HG02610 (cell line): Measurements from ENCODE around the gene SNRPA.

ENCODE experiments used
- ATAC-seq: cut with Tn5 transposase; IDR thresholded peaks from one replicate; pipeline ENCODE4 v1.9.1; 2021; ENCODE audit warnings: mild to moderate bottlenecking, moderate library complexity; ENCODE audit not compliant: unreplicated experiment

Gene SNRPA

DNA sequence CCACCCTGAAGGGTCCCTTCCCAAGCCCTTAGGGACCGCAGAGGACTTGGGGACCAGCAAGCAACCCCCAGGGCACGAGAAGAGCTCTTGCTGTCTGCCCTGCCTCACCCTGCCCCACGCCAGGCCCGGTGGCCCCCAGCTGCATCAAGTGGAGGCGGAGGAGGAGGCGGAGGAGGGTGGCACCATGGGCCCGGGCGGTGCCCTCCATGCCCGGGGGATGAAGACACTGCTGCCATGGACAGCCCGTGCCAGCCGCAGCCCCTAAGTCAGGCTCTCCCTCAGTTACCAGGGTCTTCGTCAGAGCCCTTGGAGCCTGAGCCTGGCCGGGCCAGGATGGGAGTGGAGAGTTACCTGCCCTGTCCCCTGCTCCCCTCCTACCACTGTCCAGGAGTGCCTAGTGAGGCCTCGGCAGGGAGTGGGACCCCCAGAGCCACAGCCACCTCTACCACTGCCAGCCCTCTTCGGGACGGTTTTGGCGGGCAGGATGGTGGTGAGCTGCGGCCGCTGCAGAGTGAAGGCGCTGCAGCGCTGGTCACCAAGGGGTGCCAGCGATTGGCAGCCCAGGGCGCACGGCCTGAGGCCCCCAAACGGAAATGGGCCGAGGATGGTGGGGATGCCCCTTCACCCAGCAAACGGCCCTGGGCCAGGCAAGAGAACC is 49.5 kb downstream of the SNRPA start:
- no peak for ATAC-seq

DNA sequence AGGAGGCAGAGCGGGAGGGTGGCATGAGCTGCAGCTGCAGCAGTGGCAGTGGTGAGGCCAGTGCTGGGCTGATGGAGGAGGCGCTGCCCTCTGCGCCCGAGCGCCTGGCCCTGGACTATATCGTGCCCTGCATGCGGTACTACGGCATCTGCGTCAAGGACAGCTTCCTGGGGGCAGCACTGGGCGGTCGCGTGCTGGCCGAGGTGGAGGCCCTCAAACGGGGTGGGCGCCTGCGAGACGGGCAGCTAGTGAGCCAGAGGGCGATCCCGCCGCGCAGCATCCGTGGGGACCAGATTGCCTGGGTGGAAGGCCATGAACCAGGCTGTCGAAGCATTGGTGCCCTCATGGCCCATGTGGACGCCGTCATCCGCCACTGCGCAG is 50.0 kb downstream of the SNRPA start:
- no peak for ATAC-seq

DNA sequence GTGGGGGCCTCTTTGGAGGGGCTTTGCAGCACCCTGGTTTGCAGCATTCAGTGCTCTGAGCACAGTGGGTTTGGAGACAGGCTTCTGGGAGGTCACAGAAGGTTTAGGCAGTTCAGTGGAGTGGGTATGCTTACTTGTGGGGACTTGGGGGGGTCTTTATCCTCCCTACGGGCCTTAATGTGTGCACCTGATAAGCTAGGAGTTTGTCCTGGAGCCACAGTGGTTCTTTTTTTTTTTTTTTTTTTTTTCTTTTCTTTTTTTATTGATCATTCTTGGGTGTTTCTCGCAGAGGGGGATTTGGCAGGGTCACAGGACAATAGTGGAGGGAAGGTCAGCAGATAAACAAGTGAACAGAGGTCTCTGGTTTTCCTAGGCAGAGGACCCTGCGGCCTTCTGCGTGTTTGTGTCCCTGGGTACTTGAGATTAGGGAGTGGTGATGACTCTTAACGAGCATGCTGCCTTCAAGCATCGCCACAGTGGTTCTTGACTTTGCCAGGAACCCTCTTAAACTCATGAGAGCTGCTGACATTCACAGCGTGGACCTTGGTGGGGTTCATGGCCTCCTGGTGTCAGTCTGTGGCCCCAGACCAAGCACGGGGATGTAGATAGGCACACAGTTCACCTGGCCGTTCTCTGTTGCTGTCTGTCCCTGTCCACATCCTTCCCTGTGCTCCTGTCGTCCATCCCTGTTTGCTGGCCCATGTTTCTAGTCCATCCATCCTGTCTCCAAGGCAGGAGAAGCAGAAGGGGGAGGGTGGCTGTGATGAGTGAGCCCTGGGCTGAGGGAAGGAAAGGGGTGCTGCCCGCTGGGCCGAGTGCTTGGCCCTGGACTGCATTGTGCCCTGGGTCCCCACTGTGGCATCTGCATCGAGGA is 50.7 kb downstream of the SNRPA start:
- ATAC-seq: no peak

DNA sequence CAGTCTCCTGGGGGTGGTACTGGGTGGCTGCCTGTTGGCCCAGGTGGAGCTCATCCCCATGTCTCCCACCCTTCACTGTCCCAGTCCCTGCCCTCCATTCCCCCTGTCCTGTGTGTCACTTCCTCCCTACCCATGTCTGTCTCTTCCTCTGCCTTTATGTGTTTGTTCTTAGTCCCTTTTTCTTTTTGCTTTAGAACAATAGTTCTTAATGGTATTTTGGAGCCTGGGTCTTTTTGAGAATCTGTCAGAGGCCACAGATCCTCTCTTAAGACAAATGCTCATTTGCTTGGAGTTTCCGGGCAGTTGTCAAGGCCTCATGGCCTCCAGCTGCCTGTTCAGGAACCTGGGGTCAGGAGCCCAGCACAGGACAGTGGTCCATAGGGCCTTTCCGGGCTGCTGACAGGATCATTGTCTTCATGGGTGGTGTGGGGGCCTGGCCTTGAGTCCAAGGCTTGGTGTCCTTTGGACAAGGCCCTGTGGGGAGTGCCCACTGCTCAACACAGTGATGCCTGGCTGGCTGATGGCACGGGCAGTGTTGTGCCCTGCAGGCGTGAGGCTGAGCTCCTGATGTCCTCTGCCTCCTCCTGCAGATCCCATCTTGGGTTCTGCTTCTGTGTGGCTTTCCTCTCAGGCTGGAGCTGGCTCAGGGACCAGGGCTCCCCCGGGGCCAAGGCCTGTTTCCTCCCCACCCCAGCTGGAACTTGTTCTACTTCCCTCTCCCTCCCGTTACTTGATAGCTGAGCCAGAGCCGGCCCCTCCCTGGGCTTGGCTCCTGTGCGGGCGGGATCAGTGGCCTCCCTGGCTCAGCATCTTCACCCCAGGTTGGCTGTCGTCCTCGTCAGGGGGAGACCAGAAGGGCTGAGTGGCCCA is 51.5 kb downstream of the SNRPA start:
- no peak for ATAC-seq

DNA sequence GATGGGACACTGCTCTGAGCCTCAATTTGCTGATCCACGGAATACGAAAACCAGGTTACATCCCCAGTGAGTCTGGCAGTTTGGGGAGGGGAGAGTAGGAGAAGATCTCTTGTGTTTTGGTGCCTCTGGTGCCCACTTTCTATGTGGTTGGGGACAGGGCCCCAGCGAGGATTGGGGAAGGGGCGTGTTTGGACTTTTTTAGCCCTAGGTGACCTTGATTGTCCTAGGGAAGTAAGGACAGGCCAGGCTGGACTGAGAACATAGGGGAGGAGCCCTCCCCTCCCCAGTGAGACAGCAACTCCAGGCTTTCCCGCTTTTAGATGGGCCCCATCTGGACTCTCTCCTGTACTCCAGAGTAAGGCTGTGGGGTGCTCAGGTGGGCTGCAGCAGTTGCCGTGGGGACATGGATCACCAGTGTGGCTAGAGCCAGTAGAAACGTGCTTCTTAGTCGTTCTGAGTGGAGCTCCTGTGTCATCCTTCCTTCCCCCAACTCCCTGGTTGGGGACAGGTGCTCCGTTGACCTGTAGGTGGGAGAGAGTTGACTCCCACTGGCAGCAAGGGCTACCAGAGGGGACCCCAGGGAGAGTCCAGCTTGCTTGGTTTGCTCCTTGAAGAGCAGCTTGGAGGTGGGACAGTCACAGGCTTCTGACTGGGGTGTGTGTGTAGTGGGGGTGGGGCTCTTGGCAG is 52.3 kb downstream of the SNRPA start:
- ATAC-seq: no peak

DNA sequence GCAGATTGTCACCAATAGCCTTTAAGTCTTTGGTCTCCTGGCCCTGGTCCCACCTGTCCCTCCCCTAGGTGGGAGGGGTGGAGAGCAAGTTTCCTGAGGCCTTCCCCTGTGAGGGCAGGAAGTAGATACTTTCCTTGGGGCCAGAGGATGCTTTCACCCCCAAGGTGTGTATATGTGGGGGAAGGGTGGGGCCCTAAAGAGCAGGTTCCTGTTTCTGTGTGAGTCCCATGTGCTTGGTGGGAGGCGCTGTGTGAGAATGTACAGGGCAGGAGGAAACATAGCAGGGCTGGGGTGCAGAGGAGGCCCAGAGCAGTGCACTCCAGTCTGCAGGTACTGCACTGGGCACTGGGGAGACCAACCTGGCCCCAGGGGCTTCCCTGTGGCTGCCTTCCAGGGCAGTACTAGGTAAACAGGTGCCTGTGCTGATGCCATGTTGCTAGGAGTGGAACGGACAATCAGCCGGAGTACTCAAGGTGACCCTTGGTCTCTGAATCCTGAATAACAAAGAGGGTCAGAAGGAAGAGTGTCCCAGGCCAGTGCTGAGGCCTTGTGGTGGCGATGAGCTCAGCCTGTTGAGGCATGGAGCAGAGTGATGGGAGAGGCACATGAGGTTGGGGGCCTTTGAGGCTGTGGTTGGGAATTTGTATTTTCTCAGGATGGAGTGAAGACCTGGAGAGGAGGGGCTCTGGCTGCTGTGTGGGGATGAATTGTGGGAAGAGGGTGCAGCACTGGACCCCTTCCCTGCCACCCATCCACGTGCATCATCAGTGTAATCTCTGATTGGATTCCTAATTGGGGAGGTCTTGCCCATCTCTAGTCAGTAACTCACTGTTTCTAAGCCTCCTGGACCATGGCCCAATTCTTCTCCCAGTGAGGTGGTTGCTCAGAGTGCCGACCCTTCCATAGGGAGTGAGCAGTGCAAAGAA is 53.1 kb downstream of the SNRPA start:
- ATAC-seq: no peak

DNA sequence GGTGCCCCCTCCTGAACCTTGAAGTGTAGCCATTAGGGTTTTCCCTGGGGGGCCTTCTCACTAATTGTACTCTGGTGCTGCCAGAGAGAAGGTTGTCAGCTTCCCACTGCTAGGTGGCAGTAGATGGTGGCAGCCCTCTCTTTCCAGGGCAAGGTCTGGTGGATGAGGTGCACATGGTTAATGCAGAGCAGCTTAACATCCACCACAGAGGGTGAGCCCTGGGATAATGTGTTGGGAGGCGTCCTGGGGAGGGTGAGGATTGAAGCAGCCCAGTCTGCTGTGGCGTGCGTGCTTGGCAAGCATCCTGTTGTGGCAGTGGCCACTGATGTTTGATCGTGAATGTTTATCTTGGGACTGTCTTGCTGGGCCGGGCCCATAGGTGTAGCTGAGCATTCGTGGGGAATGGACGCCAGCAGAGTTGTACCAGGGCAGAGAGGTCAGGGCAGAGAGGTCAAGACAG is 53.8 kb downstream of the SNRPA start:
- no peak for ATAC-seq

DNA sequence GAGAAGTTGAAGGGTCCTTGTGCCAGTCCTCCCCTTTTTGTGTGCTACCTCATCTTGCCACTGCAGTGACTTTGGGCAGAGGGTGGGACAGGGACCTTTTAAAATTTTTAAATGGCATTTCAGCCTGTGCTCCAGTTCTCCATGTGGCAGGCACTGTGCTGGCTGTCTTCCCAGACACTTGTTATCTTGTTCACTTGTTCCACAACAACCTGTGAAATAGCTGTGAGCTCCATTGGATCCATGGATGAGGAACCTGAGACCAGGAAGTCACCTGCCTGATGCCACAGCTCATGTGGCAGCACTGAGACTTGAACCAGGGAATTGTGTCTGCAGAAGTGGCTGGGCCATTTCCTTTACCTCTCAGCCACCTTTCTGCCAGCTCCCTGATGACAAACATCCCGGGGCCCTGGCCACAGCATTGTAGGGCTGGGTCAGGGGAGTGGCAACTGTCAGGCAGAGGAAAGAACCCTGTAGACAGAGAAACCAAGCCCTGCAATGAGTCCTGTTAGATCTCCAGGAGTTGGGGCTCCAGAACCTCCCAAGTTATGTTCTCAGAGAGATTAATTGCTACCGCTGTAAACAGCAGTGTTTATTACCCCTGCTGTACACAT is 54.4 kb downstream of the SNRPA start:
- ATAC-seq: no peak

DNA sequence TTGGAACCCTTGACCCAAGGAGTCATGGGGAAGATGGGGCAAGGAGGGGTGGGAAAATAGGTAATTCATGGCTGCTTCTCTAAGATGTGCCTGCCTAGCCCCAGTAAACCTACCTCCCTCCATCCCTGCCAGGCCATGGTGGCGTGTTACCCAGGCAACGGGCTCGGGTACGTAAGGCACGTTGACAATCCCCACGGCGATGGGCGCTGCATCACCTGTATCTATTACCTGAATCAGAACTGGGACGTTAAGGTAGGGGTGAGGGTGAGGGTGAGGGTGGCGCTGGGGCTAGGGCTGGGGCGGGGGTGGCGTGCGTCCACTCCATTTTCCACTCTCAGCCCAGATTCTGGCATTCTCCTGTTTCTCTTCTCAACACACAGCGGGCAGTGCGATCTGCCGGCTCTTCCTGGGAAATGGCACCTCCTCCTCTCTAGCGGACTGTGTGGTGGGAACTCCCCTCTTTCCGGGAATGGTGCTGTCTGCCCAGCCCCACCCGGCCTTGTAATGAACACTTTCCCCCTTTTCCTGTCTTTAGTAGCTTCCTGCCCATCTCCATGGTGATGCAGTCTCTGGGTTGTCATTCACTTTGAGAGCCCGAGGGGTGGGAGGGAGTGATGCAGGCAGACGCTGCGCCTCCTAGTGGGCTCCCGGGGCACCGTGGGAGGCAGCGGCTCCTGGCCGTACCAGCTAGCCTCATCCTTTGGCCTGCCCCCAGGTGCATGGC is 55.6 kb downstream of the SNRPA start:
- ATAC-seq: no peak

DNA sequence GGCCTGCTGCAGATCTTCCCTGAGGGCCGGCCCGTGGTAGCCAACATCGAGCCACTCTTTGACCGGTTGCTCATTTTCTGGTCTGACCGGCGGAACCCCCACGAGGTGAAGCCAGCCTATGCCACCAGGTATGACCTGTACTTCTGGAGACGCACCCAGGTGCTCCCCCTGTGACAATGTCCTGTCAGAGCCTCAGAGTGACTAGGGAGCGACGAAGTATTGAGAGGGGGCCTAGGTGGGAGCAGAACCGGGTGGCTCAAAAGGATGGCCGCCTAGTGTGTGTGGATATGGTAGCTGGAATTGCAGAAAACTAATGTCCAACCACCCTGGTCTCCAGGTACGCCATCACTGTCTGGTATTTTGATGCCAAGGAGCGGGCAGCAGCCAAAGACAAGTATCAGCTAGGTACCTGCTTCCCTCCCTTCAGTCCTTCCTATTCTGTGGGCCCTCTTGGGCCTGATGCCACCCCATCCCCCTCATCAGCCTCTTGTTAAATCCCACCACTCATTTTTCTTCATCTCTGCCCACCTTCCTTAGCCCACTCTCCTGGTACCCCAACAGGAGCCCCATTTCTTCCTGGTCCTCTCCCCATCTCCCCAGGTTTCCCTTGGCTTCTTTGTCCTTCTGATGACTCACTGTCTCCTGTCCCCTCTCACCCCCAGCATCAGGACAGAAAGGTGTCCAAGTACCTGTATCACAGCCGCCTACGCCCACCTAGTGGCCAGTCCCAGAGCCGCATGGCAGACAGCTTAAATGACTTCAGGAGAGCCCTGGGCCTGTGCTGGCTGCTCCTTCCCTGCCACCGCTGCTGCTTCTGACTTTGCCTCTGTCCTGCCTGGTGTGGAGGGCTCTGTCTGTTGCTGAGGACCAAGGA is 56.4 kb downstream of the SNRPA start:
- ATAC-seq: no peak

DNA sequence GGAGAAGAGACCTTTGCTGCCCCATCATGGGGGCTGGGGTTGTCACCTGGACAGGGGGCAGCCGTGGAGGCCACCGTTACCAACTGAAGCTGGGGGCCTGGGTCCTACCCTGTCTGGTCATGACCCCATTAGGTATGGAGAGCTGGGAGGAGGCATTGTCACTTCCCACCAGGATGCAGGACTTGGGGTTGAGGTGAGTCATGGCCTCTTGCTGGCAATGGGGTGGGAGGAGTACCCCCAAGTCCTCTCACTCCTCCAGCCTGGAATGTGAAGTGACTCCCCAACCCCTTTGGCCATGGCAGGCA is 57.0 kb downstream of the SNRPA start:
- no peak for ATAC-seq

DNA sequence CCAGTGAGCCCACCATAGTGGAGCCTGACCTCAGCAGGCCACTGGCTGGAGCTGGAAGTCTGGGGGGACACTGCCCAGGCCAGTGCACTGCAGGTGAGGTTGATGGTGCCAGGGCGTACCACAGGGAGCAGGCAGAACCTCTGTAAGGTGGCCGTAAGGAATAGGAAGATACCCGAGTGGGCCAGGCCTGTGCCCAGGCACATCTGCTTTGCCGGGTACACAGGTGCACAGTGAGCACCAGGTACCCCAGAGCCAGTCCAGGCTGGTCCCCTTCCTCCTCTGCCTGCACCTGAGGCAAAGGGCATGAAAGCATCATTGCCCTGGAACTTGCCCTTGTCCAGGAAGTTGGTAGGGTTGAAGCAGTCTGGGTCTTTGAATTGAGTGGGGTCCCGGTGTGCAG is 57.5 kb downstream of the SNRPA start:
- ATAC-seq: no peak

DNA sequence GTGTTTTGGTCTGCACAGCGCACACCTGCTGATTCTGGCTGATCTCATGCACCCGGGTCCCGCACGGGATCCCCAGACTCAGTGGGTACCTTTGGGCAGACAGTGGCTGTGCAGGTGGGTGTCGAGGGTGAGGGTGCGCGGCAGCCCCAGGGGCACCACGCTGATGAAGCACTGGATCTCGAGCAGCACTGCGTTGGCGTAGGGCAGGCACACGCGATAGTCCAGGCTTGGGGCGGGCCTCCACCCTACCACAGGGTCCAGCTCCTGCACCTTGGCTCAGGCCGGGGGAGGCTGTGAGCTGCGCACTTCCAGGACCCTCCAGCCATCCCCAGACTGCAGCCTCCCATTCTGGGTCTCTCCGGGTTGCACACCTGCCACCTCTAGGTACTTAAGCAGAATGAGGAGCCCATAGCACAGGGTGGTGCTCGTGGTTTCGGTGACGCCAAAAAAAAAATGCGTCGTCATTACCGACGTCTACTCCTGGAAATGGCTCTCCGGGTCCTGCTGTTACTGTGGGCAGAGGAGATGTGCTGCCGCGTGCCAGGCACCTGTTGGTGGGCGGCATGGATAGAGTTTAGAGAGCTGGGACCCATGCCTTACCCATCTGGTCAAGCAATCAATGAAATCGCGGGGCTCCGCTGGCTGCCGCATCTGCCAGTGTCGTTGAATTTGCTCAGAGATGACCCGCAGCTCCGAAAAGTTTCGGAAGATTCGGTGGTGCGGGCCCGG is 58.5 kb downstream of the SNRPA start:
- no peak for ATAC-seq

DNA sequence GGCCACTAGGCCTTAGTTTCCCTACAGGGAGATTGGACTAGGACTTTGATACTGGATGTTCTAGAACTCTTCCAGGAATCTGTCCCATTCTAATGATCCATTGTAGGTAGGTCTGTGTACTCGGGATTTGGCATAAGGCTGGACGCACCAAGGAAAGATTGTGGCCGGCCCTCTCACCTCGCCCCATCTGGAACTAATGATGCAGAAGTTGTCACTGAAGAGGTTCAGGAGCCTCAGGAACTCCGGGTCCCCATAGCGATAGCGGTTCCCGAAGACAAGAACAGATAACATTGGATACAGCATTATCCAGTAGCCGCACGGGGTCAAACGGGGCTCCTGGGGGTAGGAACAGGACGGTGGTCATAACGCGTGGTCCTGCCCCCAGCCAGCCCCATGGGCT is 59.2 kb downstream of the SNRPA start:
- no peak for ATAC-seq

DNA sequence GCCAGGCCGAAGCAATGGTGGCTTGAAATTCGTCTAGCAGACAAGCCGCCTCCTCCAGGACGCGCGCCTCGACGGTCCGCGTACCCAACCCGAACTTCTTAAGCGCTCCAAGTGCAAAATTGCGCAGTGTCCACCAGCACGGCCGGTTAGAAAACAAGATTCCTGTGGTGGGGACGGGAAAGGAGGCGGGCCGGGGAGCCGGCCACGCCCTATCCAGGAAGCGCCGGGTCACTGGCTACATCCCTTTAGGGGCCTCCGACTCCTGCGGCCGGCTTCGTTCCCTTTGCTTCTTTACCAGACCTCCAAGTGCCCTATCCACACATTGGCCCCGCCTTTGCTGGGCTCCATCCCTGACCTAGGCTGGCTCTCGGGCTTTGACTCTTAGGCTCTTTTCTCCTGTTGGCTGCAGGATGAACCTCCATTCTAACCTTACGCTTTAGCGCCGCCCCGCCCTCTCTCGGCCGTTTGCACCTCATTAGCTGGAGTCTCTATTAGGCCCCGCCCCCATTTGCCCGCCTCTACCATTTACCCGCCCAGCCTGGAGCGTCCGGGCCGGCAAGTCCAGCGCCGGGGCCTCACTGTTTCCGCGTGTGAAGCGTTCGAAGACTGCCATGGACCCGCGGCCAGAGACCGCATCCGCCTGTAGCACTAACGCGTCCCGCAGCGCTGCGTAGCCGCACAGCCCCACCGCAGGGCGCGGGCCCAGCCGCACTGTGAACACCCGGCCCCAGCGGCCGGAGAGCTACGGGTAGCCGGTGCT is 59.8 kb downstream of the SNRPA start:
- ATAC-seq: peak; percentile 60

DNA sequence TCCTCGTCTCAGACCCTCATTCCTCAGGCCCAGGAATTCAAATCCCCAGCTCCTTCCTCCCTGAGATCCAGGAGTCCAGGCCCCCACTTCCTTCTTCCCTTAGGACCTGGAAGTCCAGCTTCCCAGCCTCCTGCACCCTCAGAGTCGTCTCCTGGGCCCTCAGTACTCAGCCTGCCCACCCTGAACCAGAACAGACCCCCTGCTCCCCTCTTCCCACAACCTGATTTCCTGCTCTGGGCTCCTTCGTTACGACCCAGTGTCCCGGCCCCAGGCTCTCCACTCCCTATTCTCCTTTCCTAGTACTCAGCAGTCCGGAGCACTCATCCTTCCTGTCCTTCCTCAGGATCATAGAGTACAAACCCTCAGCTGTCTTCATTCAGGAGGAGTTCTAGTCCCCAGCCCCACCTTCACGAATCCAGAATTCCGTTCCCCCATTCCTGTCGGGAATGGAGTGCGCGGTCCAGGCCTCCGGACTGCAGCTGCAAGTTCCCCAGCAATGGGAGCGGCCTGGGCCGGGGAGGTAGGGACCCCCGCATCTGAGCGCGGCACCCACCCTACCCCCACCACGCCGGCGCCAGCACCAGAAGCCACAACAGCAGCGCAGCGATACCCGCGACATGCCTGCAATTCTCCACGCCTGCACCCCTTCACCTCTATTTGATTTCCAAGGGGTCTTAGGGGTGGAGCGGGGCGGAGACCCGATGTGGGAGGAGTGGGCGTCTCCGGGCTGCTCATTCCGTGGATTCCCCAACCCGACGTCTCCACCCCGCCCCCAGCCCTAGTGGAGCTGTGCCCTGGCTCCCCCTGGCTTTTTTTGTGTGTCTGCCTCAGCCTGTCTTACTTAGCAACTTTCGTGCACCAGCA is 60.7 kb downstream of the SNRPA start:
- no peak for ATAC-seq
